SK-MEL-5 (cell line): Measurements from ENCODE around the gene ZNF343. TPM values are rescaled to one million over a fixed set of nuclear protein-coding genes. Genes with fewer than 3 reads are reported as not detected.
"Not testable (repeated sequence)": the region's sequence is repeated elsewhere in the genome, so short reads cannot be mapped to it uniquely, and the experiment has no call there.

ENCODE experiments used
- DNase-seq: peaks from one replicate; pipeline ENCODE4 v3.0.0-alpha.2; 2016; ENCODE audit warnings: low read depth, low spot score
- in situ Hi-C: cut with HindIII; loops from 2 replicates; pipeline ENCODE4 v1.10.0; 2016; ENCODE audit warnings: low sequenced_read_pairs, high pct_unique_total_duplicates, low pct_unique_long_range_greater_than_20kb
- total RNA-seq: library from RNA; depleted of rRNA; stranded (reverse); fragments of >200 nt; shearing (Covaris generic); gene quantifications from 2 replicates; pipeline ENCODE4 v1.2.3, GENCODE V29; 2014

ZNF343 gene
- total RNA-seq, 1 experiment from 2014 or later = 10.6 TPM

- DNase-seq = peak; percentile 80
- in situ Hi-C loops = no loop called here
Measured at GRCh38 chr20:2523919-2524708, 15.4 kb upstream of the ZNF343 start.

DNA sequence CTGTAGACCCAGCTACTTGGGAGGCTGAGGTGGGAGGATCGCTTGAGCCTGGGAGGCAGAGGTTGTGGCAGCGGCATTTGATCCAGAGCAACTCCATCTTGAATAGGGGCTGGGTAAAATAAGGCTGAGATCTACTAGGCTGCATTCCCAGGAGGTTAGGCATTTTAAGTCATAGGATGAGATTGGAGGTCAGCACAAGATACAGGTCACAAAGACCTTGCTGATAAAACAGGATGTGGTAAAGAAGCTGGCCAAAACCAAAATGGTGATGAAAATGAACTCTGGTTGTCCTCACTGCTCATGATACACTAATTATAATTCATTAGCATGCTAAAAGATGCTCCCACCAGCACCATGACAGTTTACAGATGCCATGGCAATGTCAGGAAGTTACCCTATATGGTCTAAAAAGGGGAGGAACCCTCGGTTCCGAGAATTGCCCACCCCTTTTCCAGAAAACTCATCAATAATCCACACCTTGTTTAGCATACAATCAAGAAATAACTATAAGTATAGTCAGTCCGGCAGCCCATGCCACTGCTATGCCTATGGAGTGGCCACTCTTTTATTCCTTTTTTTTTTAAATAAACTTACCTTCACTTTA, 14.2 kb upstream of the ZNF343 start:
- peak; percentile 43 for DNase-seq
- in situ Hi-C loops = not testable (repeated sequence)

DNA sequence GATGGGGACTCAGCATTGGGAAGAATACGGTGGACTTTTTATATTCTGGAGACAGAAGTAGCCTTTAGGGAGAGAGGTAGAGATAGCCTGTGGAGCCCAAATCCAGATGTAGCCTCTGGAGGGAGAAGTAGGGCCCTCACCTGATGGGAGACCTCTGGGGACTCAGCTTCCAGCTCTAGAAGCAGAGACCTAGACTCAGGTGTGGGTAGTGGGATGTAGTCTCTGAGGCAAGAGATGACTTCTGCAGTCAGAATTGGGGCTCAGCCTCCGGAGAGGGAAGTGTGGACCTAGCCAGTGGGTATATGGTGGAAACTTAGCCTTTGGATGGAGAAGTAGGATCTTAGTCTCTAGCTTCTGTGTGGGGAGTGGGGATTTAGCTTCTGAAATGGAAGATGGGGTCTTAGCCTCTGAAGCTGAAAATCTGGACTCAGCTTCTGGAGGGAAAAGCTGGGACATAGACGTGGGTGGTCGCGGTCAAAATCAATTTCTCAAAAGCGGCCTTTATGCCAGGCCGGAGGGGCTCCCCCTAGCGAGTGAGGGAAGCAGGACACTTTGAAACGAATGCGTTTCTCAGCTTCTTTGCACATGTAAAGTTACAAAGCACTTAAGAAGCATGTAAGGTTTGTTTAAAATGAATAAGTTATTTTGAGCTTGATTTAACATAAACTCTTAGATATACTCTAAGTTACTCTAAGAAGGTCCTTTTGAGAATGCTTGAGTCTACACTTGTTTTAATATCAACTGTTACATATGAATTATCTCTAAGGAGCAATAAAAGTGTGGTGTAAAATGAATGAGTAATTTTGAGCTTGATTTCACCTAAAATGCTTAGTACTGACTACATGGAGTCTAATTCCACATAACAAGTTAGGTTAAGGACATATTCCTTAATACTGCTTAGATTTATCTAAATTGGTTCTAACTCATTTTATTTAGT, 12.9 kb upstream of the ZNF343 start:
- in situ Hi-C loops = no loop called here
- peak; percentile 65 for DNase-seq

DNA sequence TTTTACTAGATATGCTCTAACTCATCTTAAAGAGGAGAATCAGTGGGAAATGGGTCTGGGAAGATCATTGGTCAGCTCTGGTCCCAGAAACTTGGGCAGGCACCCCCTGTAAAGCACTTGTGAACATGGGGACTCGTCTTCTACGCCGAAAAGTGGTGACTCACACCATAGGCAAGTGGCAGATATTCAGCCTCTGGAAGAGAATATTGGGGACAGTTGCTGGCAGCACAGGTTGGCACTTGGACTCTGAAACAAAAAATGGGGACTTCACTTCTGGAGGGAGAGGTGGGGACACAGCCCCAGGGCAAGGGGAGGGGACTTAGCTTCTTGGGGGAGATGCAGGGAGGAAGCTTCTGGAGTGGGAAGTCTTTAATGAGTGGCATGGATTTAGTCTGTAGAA, 11.9 kb upstream of the ZNF343 start:
- in situ Hi-C loops = no loop called here

DNA sequence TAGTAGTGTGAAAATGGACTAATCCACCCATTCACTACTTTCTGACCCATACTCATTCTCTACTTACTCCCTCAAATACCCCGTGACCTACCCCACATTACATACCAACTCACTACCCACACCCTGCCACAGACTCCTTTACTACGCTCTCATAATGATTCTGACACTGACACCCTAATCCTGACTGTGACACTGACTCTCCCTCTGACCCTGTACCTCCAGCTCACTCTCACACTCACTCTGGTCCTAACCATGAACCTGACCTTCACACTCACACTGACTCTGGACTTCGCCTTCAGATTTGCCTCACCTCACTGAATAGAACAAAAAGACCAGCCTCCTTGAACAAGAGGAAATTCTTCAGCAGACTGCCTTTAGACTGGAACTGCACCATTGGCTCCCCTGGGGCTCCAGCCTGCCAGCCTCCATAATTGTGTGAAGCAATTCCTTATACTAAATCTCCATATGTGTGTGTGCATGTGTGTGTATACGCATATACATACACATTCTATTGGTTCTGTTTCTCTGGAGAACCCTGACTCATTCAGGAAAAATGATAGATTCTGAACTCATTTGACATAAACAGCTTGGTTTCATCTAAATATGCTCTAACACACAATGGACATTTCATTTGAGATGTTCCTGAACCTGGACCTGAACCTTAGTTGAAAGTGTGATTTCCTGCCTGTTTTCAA, 10.5 kb upstream of the ZNF343 start:
- in situ Hi-C loops = no loop called here
- DNase-seq = no peak

More for the DNA sequence above, 11.9 kb upstream of the ZNF343 start:
- no peak for DNase-seq

GRCh38 chr20:2518558-2518957, 9.8 kb upstream of the ZNF343 start:
- in situ Hi-C loops = no loop called here
- no peak for DNase-seq

DNA sequence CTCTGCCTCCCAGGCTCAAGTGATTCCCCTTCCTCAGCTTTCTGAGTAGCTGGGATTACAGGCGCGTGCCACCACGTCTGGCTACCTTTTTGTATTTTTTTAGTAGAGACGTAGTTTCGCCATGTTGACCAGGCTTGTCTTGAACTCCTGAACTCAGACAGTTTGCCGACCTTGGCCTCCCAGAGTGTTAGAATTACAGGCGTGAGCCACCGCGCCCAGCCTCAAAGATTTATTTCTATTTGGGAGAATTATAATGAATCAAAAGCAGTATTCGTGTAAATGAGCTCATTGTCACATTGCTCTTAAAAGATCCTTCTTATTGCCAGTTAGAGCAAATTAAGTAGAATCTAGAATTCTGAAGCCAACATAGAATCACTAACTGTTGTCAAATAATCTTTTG, 9.4 kb upstream of the ZNF343 start:
- in situ Hi-C loops = no loop called here
- no peak for DNase-seq

GRCh38 chr20:2516399-2516798, 7.7 kb upstream of the ZNF343 start:
- DNase-seq = no peak
- in situ Hi-C loops = no loop called here

DNA sequence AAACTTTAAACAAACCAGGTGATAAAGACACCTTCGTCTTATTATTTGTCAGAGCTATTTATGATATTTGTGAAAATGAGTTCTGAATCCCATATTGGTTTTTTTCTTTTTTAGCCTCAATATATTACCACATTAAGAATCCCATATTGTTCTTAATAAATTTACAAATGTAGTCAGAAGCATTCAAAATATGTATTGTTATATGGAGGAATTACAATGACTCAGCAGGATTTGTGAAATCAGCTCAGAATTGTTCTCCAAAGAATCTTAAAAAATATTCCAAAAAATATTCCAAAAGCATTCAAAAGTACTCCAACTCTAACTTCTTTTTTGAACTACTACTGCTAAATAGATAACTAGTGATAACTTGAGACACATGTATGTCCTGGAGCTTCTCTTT, 6.5 kb upstream of the ZNF343 start:
- no peak for DNase-seq
- in situ Hi-C loops = no loop called here

DNA sequence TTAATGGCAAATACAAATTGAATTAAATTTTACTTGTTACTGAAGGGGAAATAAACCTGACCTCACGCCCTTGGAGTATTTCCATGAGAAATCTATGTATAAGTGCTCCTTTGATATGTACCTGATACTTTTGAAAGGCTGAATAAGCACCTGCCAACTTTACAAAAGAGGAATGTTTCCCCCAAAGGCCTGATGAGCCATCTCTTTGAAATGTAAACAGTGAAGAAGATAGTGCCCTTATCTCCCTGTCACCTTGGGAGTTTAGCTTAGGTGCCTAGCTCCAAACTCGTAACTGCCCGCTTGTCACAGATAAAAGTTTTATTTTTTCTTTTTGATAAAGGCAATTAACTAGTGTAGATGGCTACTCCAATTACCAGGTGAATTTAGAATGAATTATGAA, 1.1 kb upstream of the ZNF343 start:
- no peak for DNase-seq
- in situ Hi-C loops = no loop called here

DNA sequence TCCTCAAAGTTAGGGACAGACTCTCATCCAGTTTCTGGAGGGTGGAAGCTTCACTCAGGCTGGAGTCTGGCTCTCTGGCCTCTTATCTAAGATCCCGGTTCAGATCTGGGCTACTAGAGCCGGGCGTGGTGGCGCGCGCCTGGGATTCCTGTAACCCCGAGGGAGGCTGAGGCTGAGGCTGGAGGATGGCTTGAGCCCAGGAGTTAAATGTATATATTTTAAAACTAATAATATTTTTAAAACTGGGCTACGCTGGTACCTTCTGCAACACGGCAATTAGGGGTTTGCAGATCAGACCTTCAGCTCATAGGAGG, 710 bp upstream of the ZNF343 start:
- in situ Hi-C loops = no loop called here
- no peak for DNase-seq

DNA sequence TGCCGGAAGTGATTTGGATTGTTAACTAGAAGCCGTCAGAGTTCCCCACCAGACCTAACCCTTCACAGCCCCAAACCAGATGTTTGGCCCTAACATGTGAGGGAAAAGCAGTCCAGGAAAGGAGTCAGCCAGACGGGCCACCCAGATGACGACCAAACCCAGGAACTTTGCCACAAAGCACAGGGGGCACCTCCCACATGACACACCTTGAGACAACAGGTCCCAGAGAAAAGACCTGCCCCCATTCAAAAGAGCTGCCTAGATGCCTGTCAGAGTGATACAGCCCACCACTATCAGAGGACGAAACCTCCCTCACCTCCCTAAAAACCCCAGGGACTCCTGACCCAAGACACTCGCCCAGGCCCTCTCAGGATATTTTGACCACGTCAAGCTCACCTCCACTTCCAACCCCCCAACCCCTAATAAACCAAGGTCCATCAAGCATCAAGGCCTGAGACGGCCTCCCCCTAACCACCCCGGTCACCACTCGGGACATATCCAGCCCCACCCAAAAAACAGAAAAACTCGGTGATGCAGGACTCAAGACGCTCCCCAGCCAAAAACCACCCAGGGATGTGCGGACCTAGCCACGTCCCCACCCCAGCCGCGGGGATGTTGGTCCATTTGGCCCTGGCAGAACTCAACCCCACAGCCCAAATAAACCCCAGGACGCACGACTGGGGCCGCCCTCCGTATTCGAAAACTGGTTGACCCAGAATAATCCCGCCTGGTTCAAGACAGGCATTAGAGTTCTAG, 662 bp downstream of the ZNF343 start:
- in situ Hi-C loops = no loop called here
- no peak for DNase-seq

DNA sequence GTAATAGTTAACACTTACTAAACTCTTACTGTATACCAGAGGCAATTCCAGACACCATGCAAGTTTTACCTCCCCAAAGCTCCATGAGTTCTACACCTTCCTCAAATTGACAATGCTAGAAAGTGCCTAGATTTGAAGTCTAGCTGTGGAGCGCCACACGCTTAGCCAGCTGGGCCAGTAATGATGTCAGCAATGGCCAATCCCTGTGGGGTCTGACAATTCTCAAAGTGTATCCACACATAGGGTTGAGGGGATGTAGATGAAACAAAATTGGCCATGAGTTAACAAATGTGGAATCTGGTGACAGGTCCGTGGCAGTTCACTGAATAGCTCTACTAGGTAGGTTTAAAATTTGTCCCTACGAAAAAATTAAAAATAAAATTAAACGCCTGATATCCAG, 1.3 kb downstream of the ZNF343 start:
- DNase-seq = no peak
- in situ Hi-C loops = no loop called here

- DNase-seq, in situ Hi-C loops: not testable (repeated sequence)
Measured at GRCh38 chr20:2506426-2506825, 2.3 kb downstream of the ZNF343 start.

GRCh38 chr20:2504803-2505202, 3.9 kb downstream of the ZNF343 start:
- in situ Hi-C loops, DNase-seq: not testable (repeated sequence)

DNA sequence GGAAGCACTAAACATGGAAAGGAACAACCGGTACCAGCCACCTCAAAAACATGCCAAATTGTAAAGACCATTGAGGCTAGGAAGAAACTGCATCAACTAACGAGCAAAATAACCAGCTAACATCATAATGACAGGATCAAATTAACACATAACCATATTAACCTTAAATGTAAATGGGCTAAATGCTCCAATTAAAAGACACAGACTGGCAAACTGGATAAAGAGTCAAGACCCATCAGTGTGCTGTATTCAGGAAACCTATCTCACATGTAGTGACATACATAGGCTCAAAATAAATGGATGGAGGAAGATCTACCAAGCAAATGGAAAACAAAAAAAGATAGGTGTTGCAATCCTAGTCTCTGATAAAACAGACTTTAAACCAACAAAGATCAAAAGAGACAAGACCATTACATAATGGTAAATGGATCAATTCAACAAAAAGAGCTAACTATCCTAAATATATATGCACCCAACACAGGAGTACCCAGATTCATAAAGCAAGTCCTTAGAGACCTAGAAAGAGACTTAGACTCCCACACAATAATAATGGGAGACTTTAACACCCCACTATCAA, 5.8 kb downstream of the ZNF343 start:
- DNase-seq, in situ Hi-C loops: not testable (repeated sequence)

DNA sequence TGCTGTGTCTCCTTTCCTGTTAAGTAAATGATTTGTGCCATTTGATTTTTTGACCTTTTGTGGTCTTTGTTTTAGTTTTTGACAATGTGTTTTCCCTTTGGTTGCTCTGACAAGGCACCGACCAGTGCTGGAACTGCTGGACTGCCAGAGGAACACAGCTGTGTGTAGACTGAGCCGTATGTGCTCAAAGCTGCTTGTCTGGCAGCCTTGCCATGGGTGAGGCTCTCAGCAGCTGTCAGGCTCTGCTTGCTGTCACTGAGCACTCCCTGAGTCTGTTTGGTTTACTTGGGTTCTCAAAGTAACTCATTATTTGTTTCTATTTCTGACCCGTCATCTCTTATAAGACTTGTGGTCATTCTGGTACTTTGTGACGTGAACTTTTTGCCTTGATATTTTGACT, 23.1 kb downstream of the ZNF343 start:
- DNase-seq = no peak
- in situ Hi-C loops = no loop called here
